ENCODE results near the gene SCN5A.
A peak's percentile ranks its signal among the peaks of the same experiment; 100 is the strongest.

SCN5A gene

GRCh38 chr3:38628835-38629234 lies 20.7 kb downstream of the SCN5A start:
- H3K27me3 ChIP-seq (ENCODE audit: insufficient read depth, low read length, poor library complexity) = no peaks in the 10 kb centered on the region
- H3K56ac ChIP-seq (ENCODE audit: low read length) = no peak overlapping the region
- H2AK5ac ChIP-seq (ENCODE audit: low read length) = no peak overlapping the region
- H3K79me2 ChIP-seq (ENCODE audit: control insufficient read depth, insufficient read depth, low read length) = no peaks in the 10 kb centered on the region
- no peaks in the 10 kb centered on the region for H3K79me1 ChIP-seq (ENCODE audit: low read length)
- H3K4ac ChIP-seq (ENCODE audit: low read depth, low read length) = no peak overlapping the region
- H3K36me3 ChIP-seq (ENCODE audit: control insufficient read depth, insufficient read depth, low read length) = no peaks in the 10 kb centered on the region
- DNase-seq = no peak
- H2BK15ac ChIP-seq (replicated peaks; ENCODE audit: low read depth) = no peak overlapping the region
- no peak overlapping the region for H3K9ac ChIP-seq (ENCODE audit: low read length)
- no peak overlapping the region for H3K27ac ChIP-seq (ENCODE audit: low read depth, low read length)
- H3K4me3 ChIP-seq (ENCODE audit: low read length) = no peak overlapping the region
- peaks cover 5% of the 10 kb centered on the region for H3K4me1 ChIP-seq (ENCODE audit: control insufficient read depth, low read depth, low read length)
- H2BK120ac ChIP-seq (ENCODE audit: low read depth, low read length) = no peak overlapping the region
- no peak overlapping the region for H4K8ac ChIP-seq (ENCODE audit: low read depth, low read length)
- H3K4me2 ChIP-seq (ENCODE audit: low read length) = no peak overlapping the region
- no peak overlapping the region for H3K23ac ChIP-seq (ENCODE audit: low read length)
- H4K5ac ChIP-seq (ENCODE audit: low read length) = no peak overlapping the region
- WGBS (ENCODE audit: extremely low coverage, insufficient coverage, low lambda C conversion rate) = no CpG with 5 or more reads among the region's 5 CpGs
- no peak overlapping the region for H2BK5ac ChIP-seq (ENCODE audit: low read length)
- H3K18ac ChIP-seq (ENCODE audit: low read length) = no peak overlapping the region

- H3K18ac ChIP-seq (ENCODE audit: low read length) = no peak overlapping the region
- no peaks in the 10 kb centered on the region for H3K36me3 ChIP-seq (ENCODE audit: control insufficient read depth, insufficient read depth, low read length)
- H4K5ac ChIP-seq (ENCODE audit: low read length) = no peak overlapping the region
- no peaks in the 10 kb centered on the region for H3K79me2 ChIP-seq (ENCODE audit: control insufficient read depth, insufficient read depth, low read length)
- no peaks in the 10 kb centered on the region for H3K79me1 ChIP-seq (ENCODE audit: low read length)
- H2BK5ac ChIP-seq (ENCODE audit: low read length) = no peak overlapping the region
- peak; percentile 76 for DNase-seq
- WGBS (ENCODE audit: extremely low coverage, insufficient coverage, low lambda C conversion rate) = no CpG with 5 or more reads among the region's 4 CpGs
- no peak overlapping the region for H3K4me3 ChIP-seq (ENCODE audit: low read length)
- H2AK5ac ChIP-seq (ENCODE audit: low read length) = no peak overlapping the region
- no peak overlapping the region for H3K4me2 ChIP-seq (ENCODE audit: low read length)
- H3K4ac ChIP-seq (ENCODE audit: low read depth, low read length) = no peak overlapping the region
- H3K9ac ChIP-seq (ENCODE audit: low read length) = no peak overlapping the region
- no peak overlapping the region for H3K23ac ChIP-seq (ENCODE audit: low read length)
- no peak overlapping the region for H3K56ac ChIP-seq (ENCODE audit: low read length)
- H3K27ac ChIP-seq (ENCODE audit: low read depth, low read length) = no peak overlapping the region
- H2BK120ac ChIP-seq (ENCODE audit: low read depth, low read length) = no peak overlapping the region
- H2BK15ac ChIP-seq (replicated peaks; ENCODE audit: low read depth) = no peak overlapping the region
- peaks cover 5% of the 10 kb centered on the region for H3K4me1 ChIP-seq (ENCODE audit: control insufficient read depth, low read depth, low read length)
- no peak overlapping the region for H4K8ac ChIP-seq (ENCODE audit: low read depth, low read length)
- no peaks in the 10 kb centered on the region for H3K27me3 ChIP-seq (ENCODE audit: insufficient read depth, low read length, poor library complexity)
These were observed 21.5 kb downstream of the SCN5A start for GRCh38 chr3:38627956-38628355.

- Histone ChIP-seq H3K27ac (ENCODE audit: low read depth, low read length) (no peak overlapping the region), H3K18ac (ENCODE audit: low read length) (no peak overlapping the region), H3K27me3 (ENCODE audit: insufficient read depth, low read length, poor library complexity) (no peaks in the 10 kb centered on the region), H3K36me3 (ENCODE audit: control insufficient read depth, insufficient read depth, low read length) (no peaks in the 10 kb centered on the region), H3K9ac (ENCODE audit: low read length) (no peak overlapping the region), H4K8ac (ENCODE audit: low read depth, low read length) (no peak overlapping the region), H3K4me1 (ENCODE audit: control insufficient read depth, low read depth, low read length) (peaks cover 5% of the 10 kb centered on the region), H4K5ac (ENCODE audit: low read length) (no peak overlapping the region), H3K4ac (ENCODE audit: low read depth, low read length) (no peak overlapping the region), H3K79me1 (ENCODE audit: low read length) (no peaks in the 10 kb centered on the region), H3K4me3 (ENCODE audit: low read length) (no peak overlapping the region), H3K4me2 (ENCODE audit: low read length) (no peak overlapping the region), H2BK15ac (replicated peaks; ENCODE audit: low read depth) (no peak overlapping the region), H3K23ac (ENCODE audit: low read length) (no peak overlapping the region), H2BK5ac (ENCODE audit: low read length) (no peak overlapping the region), H2BK120ac (ENCODE audit: low read depth, low read length) (no peak overlapping the region), H3K79me2 (ENCODE audit: control insufficient read depth, insufficient read depth, low read length) (no peaks in the 10 kb centered on the region), H3K56ac (ENCODE audit: low read length) (no peak overlapping the region), H2AK5ac (ENCODE audit: low read length) (no peak overlapping the region)
- DNase-seq = no peak
- WGBS (ENCODE audit: extremely low coverage, insufficient coverage, low lambda C conversion rate) = no CpG with 5 or more reads among the region's 5 CpGs
These were observed 23.3 kb downstream of the SCN5A start for GRCh38 chr3:38626171-38626570.

GRCh38 chr3:38623539-38623938 lies 25.9 kb downstream of the SCN5A start:
- H3K36me3 ChIP-seq (ENCODE audit: control insufficient read depth, insufficient read depth, low read length) = no peaks in the 10 kb centered on the region

GRCh38 chr3:38622336-38622735 lies 27.2 kb downstream of the SCN5A start:
- H3K79me1 ChIP-seq (ENCODE audit: low read length) = no peaks in the 10 kb centered on the region
- H3K27me3 ChIP-seq (ENCODE audit: insufficient read depth, low read length, poor library complexity) = no peaks in the 10 kb centered on the region
- H3K23ac ChIP-seq (ENCODE audit: low read length) = no peak overlapping the region
- no peak overlapping the region for H3K4me2 ChIP-seq (ENCODE audit: low read length)
- no peak overlapping the region for H3K56ac ChIP-seq (ENCODE audit: low read length)
- H3K4me1 ChIP-seq (ENCODE audit: control insufficient read depth, low read depth, low read length) = no peaks in the 10 kb centered on the region
- no peak overlapping the region for H3K18ac ChIP-seq (ENCODE audit: low read length)
- DNase-seq = no peak
- H4K5ac ChIP-seq (ENCODE audit: low read length) = no peak overlapping the region
- no peak overlapping the region for H3K4me3 ChIP-seq (ENCODE audit: low read length)
- H3K4ac ChIP-seq (ENCODE audit: low read depth, low read length) = no peak overlapping the region
- no peaks in the 10 kb centered on the region for H3K79me2 ChIP-seq (ENCODE audit: control insufficient read depth, insufficient read depth, low read length)
- H3K36me3 ChIP-seq (ENCODE audit: control insufficient read depth, insufficient read depth, low read length) = no peaks in the 10 kb centered on the region
- no peak overlapping the region for H2BK15ac ChIP-seq (replicated peaks; ENCODE audit: low read depth)
- no peak overlapping the region for H3K9ac ChIP-seq (ENCODE audit: low read length)
- H2BK5ac ChIP-seq (ENCODE audit: low read length) = no peak overlapping the region
- H2BK120ac ChIP-seq (ENCODE audit: low read depth, low read length) = no peak overlapping the region
- WGBS (ENCODE audit: extremely low coverage, insufficient coverage, low lambda C conversion rate) = no CpG with 5 or more reads among the region's 10 CpGs
- no peak overlapping the region for H4K8ac ChIP-seq (ENCODE audit: low read depth, low read length)
- H2AK5ac ChIP-seq (ENCODE audit: low read length) = no peak overlapping the region
- no peak overlapping the region for H3K27ac ChIP-seq (ENCODE audit: low read depth, low read length)

More at GRCh38 chr3:38623539-38623938, 25.9 kb downstream of the SCN5A start:
- Histone ChIP-seq H3K18ac (ENCODE audit: low read length) (no peak overlapping the region), H3K79me2 (ENCODE audit: control insufficient read depth, insufficient read depth, low read length) (no peaks in the 10 kb centered on the region), H3K27me3 (ENCODE audit: insufficient read depth, low read length, poor library complexity) (no peaks in the 10 kb centered on the region), H4K8ac (ENCODE audit: low read depth, low read length) (no peak overlapping the region), H3K4me1 (ENCODE audit: control insufficient read depth, low read depth, low read length) (no peaks in the 10 kb centered on the region), H3K4ac (ENCODE audit: low read depth, low read length) (no peak overlapping the region), H3K4me2 (ENCODE audit: low read length) (no peak overlapping the region), H3K56ac (ENCODE audit: low read length) (no peak overlapping the region), H2BK5ac (ENCODE audit: low read length) (no peak overlapping the region), H2AK5ac (ENCODE audit: low read length) (no peak overlapping the region), H3K27ac (ENCODE audit: low read depth, low read length) (no peak overlapping the region), H3K4me3 (ENCODE audit: low read length) (no peak overlapping the region), H3K79me1 (ENCODE audit: low read length) (no peaks in the 10 kb centered on the region), H4K5ac (ENCODE audit: low read length) (no peak overlapping the region), H2BK15ac (replicated peaks; ENCODE audit: low read depth) (no peak overlapping the region), H3K23ac (ENCODE audit: low read length) (no peak overlapping the region), H3K9ac (ENCODE audit: low read length) (no peak overlapping the region), H2BK120ac (ENCODE audit: low read depth, low read length) (no peak overlapping the region)
- no CpG with 5 or more reads among the region's 10 CpGs for WGBS (ENCODE audit: extremely low coverage, insufficient coverage, low lambda C conversion rate)
- DNase-seq = peak; percentile 86

GRCh38 chr3:38620236-38620635 lies 29.3 kb downstream of the SCN5A start:
- Histone ChIP-seq H3K4ac (ENCODE audit: low read depth, low read length) (no peak overlapping the region), H3K9ac (ENCODE audit: low read length) (no peak overlapping the region), H2BK15ac (replicated peaks; ENCODE audit: low read depth) (no peak overlapping the region), H3K23ac (ENCODE audit: low read length) (no peak overlapping the region), H3K79me2 (ENCODE audit: control insufficient read depth, insufficient read depth, low read length) (no peaks in the 10 kb centered on the region), H2BK120ac (ENCODE audit: low read depth, low read length) (no peak overlapping the region), H2BK5ac (ENCODE audit: low read length) (no peak overlapping the region), H3K36me3 (ENCODE audit: control insufficient read depth, insufficient read depth, low read length) (no peaks in the 10 kb centered on the region), H2AK5ac (ENCODE audit: low read length) (no peak overlapping the region), H3K56ac (ENCODE audit: low read length) (no peak overlapping the region), H4K5ac (ENCODE audit: low read length) (no peak overlapping the region), H3K4me2 (ENCODE audit: low read length) (no peak overlapping the region), H4K8ac (ENCODE audit: low read depth, low read length) (no peak overlapping the region), H3K4me1 (ENCODE audit: control insufficient read depth, low read depth, low read length) (peaks cover 2% of the 10 kb centered on the region), H3K18ac (ENCODE audit: low read length) (no peak overlapping the region), H3K79me1 (ENCODE audit: low read length) (no peaks in the 10 kb centered on the region), H3K27me3 (ENCODE audit: insufficient read depth, low read length, poor library complexity) (no peaks in the 10 kb centered on the region), H3K27ac (ENCODE audit: low read depth, low read length) (no peak overlapping the region), H3K4me3 (ENCODE audit: low read length) (no peak overlapping the region)
- no peak for DNase-seq
- WGBS (ENCODE audit: extremely low coverage, insufficient coverage, low lambda C conversion rate) = no CpG with 5 or more reads among the region's 5 CpGs
